Activated B cell treated with CpG ODN at 0.5 μM for 24 hours (primary cell): Measurements from ENCODE around the gene CHCHD3. TPM values are rescaled to one million over a fixed set of nuclear protein-coding genes. Genes with fewer than 3 reads are reported as not detected.

ENCODE experiments used
- ATAC-seq: fragments of 200-7000 bp; cut with Tn5 transposase; one replicate; pipeline ENCODE4 v1.10.0; 2021; ENCODE audit warnings: low read depth, mild to moderate bottlenecking, moderate library complexity
- CTCF ChIA-PET: fragments of 350-600 bp; sonication (Branson Sonifier 250); formaldehyde crosslinking; loops from one replicate; lab custom pipeline; 2021; ENCODE audit warnings: antibody characterized with exemption; lab: Charles Lee
- POLR2A ChIA-PET: fragments of 350-600 bp; sonication (Branson Sonifier 250); formaldehyde crosslinking; loops from one replicate; lab custom pipeline; 2021; ENCODE audit warnings: antibody characterized with exemption; lab: Charles Lee
- DNase-seq: peaks from one replicate; pipeline ENCODE4 v3.0.0; 2022
- H3K27ac Mint-ChIP-seq: one replicate; pipeline ENCODE4 v1.8.0; 2020; ENCODE audit warnings: mixed read lengths
- H3K27me3 Mint-ChIP-seq: one replicate; pipeline ENCODE4 v1.8.0; 2021; ENCODE audit warnings: mixed read lengths
- H3K36me3 Mint-ChIP-seq: one replicate; pipeline ENCODE4 v1.8.0; 2021; ENCODE audit warnings: low read depth, mixed read lengths
- H3K4me1 Mint-ChIP-seq: one replicate; pipeline ENCODE4 v1.8.0; 2021; ENCODE audit warnings: mixed read lengths
- H3K4me3 Mint-ChIP-seq: one replicate; pipeline ENCODE4 v1.8.0; 2020; ENCODE audit warnings: mild to moderate bottlenecking, mixed read lengths
- H3K9me3 Mint-ChIP-seq: one replicate; pipeline ENCODE4 v1.8.0; 2020; ENCODE audit warnings: mixed read lengths
- intact Hi-C: fragments of 100-400 bp; cut with micrococcal nuclease; formaldehyde crosslinking; loops from one replicate; pipeline ENCODE4 v1.15.1; 2024
- total RNA-seq: library from RNA; stranded (reverse); gene quantifications from 2 replicates; pipeline ENCODE4 v1.2.3, GENCODE V29; 2022
- TF ChIP-seq, protein P1 (sequence below): fragments of 200-600 bp; IDR thresholded peaks from one replicate; pipeline ENCODE4 v1.8.0; 2022; ENCODE audit warnings: antibody characterized with exemption, mild to moderate bottlenecking

Gene CHCHD3
- total RNA-seq, 1 donor from 2014 or later: 53.6 TPM

DNA sequence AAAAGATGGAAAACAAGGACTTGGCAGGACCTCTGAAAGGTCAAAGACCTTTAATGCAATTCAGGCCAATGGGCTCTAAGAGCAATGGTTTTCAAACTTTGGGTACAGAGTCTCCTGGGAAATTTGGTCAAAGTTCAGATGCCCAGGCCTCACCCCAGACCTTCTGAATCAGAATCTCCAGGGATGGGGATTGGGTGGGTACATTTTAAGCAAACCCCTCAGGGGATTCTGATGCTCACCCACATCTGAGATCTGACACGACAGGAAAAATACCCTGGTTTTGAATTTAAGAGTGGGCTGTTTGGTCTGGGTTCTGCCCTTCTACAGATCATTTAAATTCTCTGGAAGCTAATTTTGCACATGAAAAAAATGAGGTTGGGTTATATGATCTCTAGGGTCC is 290.9 kb downstream of the CHCHD3 start:
- Mint-ChIP-seq H3K4me1 (no peaks in the 10 kb centered on the region), H3K27me3 (no peaks in the 10 kb centered on the region), H3K9me3 (no peaks in the 10 kb centered on the region), H3K27ac (no peak overlapping the region), H3K4me3 (no peak overlapping the region), H3K36me3 (peaks cover 66% of the 10 kb centered on the region)
- TF ChIP-seq, protein P1, sequence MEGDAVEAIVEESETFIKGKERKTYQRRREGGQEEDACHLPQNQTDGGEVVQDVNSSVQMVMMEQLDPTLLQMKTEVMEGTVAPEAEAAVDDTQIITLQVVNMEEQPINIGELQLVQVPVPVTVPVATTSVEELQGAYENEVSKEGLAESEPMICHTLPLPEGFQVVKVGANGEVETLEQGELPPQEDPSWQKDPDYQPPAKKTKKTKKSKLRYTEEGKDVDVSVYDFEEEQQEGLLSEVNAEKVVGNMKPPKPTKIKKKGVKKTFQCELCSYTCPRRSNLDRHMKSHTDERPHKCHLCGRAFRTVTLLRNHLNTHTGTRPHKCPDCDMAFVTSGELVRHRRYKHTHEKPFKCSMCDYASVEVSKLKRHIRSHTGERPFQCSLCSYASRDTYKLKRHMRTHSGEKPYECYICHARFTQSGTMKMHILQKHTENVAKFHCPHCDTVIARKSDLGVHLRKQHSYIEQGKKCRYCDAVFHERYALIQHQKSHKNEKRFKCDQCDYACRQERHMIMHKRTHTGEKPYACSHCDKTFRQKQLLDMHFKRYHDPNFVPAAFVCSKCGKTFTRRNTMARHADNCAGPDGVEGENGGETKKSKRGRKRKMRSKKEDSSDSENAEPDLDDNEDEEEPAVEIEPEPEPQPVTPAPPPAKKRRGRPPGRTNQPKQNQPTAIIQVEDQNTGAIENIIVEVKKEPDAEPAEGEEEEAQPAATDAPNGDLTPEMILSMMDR: no peak
- ChIA-PET POLR2A (no interaction called here), CTCF (no interaction called here)
- intact Hi-C loops: no loop called here
- DNase-seq (no peak), ATAC-seq (no peak)

DNA sequence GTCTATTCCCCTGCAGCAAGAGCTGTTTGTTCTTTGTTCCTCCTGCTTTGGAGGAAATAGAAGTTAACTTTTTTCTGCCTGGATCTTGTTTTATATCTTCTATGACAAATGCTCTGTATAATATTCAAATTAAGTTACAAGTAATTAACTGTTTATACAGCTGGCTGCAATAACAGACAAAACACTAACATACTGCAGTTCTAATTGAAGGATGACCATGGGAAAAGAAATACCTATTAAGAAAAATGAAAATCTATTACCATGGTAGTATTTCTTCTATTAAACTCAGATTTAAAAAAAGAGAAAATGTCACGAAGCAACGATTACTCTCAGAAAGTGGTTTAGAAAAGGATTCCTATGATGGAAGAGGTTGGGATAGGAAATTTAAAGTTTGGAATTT is 291.8 kb downstream of the CHCHD3 start:
- Mint-ChIP-seq H3K9me3 (no peaks in the 10 kb centered on the region), H3K4me3 (no peak overlapping the region), H3K27ac (no peak overlapping the region), H3K36me3 (peaks cover 66% of the 10 kb centered on the region), H3K27me3 (no peaks in the 10 kb centered on the region), H3K4me1 (no peaks in the 10 kb centered on the region)
- CTCF ChIA-PET: no interaction called here
- ATAC-seq (no peak), DNase-seq (no peak)
- intact Hi-C loops: no loop called here
- POLR2A ChIA-PET: no interaction called here
- TF ChIP-seq, protein P1: no peak

DNA sequence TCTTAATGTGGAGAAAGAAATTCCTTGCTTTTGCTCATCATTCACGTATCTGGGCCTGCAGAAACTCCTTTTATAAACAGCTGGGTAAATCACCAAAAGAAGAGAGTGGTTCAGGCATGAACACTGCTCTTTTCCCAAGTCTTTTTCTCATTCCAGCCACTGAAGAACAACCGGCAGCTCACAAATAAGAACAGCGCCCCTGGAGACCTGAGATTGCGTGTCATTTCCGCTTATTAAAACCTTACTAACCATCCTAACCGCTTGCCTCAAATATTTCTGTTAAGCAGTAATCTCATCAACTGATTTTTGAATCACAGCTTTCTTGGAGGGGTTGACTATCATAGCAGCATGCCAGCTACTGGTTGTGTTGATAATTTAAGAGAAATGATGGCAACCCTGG is 292.6 kb downstream of the CHCHD3 start:
- peaks cover 66% of the 10 kb centered on the region for H3K36me3 Mint-ChIP-seq
- no peak for ATAC-seq
- intact Hi-C loops: no loop called here
- H3K4me3 Mint-ChIP-seq: no peak overlapping the region
- H3K27me3 Mint-ChIP-seq: no peaks in the 10 kb centered on the region
- POLR2A ChIA-PET: no interaction called here
- H3K9me3 Mint-ChIP-seq: no peaks in the 10 kb centered on the region
- H3K27ac Mint-ChIP-seq: no peak overlapping the region
- no peak for DNase-seq
- no peaks in the 10 kb centered on the region for H3K4me1 Mint-ChIP-seq
- TF ChIP-seq, protein P1: no peak
- CTCF ChIA-PET: no interaction called here

DNA sequence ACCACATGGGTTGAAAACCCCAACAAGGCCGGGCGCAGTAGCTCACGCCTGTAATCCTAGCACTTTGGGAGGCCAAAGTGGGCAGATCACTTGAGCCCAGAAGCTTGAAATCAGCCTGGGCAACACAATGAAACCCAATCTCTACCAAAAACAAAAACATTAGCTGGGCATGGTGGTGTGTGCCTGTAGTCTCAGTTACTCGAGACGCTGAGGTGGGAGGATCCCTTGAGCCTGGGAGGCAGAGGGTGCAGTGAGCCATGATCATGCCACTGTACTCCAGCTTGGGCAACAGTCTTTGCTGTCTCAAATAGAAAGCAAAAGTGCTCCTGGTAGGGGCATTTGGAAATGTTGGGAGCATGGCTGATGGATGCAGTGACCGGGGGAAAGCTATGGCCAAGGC is 296.0 kb downstream of the CHCHD3 start:
- intact Hi-C loops: no loop called here
- H3K36me3 Mint-ChIP-seq: peaks cover 49% of the 10 kb centered on the region

DNA sequence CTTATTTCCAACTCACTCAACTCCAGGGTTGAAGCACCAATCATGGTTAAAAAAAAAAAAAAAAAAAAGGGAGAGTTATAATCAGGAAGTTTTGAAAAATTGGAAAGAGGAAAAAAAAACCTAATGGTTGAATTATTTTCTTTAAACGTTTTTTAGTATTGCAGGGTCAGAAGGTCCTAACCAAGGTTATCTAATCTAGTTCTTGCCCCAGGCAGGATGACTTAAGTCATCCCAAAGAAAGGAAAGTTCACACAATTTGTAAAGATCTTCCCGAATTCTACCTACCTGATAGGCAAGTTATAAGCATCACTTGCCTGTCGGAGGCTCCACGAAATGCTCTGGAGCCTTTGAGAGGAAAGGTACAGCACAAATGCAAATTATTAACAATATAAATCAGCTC is 297.5 kb downstream of the CHCHD3 start:
- no peak for ATAC-seq
- no peaks in the 10 kb centered on the region for H3K27me3 Mint-ChIP-seq
- no peak overlapping the region for H3K27ac Mint-ChIP-seq
- no peaks in the 10 kb centered on the region for H3K4me1 Mint-ChIP-seq
- TF ChIP-seq, protein P1: no peak
- peaks cover 45% of the 10 kb centered on the region for H3K36me3 Mint-ChIP-seq
- ChIA-PET CTCF (no interaction called here), POLR2A (no interaction called here)
- no peak overlapping the region for H3K4me3 Mint-ChIP-seq
- intact Hi-C loops: no loop called here
- DNase-seq: no peak
- H3K9me3 Mint-ChIP-seq: no peaks in the 10 kb centered on the region

More for the DNA sequence above, 296.0 kb downstream of the CHCHD3 start:
- ChIA-PET POLR2A (no interaction called here), CTCF (no interaction called here)
- ATAC-seq (no peak), DNase-seq (no peak)
- TF ChIP-seq, protein P1: no peak
- Mint-ChIP-seq H3K4me3 (no peak overlapping the region), H3K9me3 (no peaks in the 10 kb centered on the region), H3K27ac (no peak overlapping the region), H3K4me1 (no peaks in the 10 kb centered on the region), H3K27me3 (no peaks in the 10 kb centered on the region)
